GM21526 (cell line): Measurements from ENCODE around the gene SVIL.
"Not testable (repeated sequence)": the region's sequence is repeated elsewhere in the genome, so short reads cannot be mapped to it uniquely, and the experiment has no call there.

Experiments used
- ATAC-seq: cut with Tn5 transposase; IDR thresholded peaks from one replicate; pipeline ENCODE4 v1.9.1; 2021; ENCODE audit warnings: moderate library complexity; ENCODE audit not compliant: unreplicated experiment, low FRiP score

SVIL gene

DNA sequence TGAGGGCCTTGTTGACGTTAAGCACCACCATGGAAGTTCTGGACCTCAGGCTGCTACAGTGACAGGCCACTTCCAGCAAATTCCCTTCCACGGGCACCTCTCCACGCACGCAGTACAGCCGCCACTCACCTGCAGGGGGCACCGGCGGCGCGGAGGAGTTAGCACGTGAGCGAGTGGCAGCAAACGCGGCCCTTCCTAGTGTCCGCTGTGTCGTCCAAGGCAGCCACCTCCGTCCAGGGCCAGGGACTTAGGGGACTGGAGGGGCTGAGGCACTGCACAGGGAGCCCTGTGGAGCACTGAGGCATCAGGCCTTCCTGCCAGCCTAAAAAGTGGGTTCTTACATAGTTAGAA is 164.4 kb downstream of the SVIL start:
- no peak for ATAC-seq

DNA sequence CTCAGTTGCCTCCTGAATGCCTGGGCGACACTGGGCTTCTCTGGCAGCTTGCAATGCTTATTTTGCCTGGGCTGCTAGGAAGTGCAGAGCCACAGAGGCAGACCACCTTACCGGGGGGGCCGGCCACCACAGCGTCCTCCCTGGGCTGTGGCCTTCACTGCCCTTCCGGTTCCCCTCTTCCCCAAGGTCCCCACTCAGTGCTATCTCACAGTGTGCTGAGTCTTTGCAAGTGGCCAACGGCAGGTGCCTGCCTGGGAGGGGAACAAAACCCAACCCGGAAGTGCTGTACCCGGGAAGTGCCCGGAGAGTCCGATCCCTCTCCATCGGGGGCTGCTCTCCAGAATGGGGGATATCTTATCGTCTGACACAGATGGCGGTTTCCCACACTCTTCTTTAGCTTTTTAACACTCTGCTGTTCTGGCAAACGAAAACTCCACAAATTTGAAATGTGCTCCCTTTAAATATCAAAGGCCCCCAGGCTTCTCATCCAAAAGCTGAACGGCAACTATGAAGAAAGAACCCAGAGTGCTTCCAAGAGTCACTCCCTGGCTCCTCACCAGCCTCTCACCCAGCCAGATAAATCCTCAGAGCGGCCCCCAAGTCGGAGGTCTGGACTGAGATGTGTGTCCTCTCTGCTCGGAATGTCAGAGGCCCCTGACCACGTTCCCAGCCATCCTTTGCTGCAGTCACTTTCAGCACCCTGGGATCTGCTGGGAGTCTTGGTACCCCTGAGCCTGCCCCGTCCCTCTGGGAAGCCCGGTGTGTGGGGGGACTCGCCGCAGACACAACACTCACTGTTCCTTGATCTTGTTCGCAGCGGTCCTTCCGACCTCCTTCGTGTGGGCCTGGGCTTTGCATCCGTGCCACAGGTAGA is 165.1 kb downstream of the SVIL start:
- ATAC-seq: no peak

DNA sequence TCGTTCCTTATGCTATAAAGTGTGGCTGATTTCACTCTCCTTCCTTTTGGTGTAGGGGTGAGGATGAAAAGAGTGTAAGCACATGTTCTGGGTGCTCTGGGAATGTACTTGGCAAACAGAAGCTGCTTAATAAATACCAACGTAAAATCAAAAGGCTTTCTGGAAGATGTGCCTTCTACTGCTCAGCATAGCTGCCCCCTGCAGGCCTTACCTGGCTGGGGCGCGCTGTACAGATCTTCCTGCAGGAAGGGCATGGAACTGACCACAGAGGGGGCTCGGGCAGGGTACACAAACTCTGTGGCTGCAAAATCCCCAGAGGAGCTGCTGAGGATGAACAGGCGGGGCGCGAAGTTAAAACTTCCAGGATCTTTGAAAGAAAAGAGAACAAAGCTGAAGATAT is 169.4 kb downstream of the SVIL start:
- ATAC-seq: no peak

DNA sequence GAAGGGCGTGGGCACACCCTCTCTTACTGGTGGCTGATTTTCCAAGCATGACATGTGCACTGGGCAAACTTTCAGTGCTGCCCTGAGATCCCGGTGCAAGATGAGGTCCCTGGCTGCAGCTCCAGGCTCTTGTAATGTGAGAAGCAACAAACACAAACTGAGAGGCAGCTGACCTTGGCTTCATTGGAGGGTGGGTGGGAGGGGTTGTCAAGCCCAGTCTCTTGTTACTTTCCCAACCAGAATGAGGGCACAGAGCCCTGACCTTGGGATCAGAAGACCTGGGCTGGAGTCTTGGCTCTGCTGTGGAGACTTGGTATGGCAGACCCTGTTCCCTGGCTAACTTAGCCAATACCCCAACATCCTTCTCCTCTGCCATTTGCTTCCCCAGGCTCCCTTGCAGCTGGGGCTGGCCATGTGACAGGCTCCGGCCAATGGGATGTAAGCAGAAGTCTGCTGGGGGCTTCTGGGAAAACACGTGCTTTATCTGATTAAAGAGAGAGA is 170.1 kb downstream of the SVIL start:
- ATAC-seq: not testable (repeated sequence)

DNA sequence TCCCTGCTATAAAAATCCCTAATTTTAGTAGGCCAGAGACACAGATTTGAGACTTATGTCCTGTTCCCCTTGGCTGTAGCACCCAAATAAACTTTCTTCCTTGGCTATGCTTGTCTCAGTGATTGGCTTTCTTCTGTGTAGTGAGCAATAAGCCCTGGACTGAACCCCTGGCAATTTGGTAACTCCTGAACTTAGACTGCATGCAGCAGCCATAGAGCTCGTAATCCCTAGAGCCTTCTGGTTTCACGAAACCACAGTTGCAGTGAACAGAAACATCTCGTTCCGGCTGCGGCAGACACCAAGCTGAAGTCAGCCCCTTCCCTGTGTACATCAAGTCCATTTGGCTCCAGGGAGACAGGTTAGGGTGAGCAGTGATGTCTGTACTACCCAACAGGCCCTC is 173.7 kb downstream of the SVIL start:
- ATAC-seq: no peak

DNA sequence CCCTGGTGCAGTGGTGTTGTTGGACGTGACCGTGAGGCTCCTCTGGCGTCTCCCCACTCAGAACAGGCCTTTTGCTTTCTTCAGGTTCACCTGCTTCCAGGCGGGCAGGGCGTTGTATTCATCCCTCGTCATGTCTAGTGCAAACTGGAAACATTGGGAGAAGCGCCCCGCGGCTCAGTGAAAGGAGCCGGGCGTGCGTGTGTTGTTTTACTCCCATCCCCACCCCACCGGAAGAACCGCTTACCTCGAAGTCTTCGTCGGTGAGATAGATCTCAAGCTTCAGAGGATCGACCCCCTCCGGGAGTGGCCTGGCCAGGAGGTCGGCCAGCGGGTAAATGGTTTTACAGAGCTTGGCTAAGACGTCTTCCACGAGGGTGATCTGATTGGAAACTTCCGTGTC is 176.6 kb downstream of the SVIL start:
- not testable (repeated sequence) for ATAC-seq

DNA sequence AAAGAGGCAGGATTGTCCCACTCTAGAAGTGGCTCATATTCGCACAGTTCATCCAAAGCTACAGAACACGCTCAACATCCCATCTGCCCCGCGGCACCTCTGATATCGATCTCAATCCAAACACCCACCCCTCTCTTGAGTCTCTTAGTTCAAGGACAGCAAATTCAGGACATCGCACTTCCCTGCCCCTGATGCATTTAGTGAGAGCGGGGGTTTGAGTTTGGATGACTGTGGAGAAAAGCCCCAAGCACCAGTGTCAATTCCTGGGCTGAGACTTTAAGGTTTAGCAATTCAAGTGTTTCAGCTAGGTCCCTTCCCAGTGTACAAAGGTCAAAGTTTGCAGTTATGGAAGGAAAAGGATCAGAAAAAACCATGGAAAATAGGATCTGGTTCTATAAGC is 179.7 kb downstream of the SVIL start:
- ATAC-seq: no peak

DNA sequence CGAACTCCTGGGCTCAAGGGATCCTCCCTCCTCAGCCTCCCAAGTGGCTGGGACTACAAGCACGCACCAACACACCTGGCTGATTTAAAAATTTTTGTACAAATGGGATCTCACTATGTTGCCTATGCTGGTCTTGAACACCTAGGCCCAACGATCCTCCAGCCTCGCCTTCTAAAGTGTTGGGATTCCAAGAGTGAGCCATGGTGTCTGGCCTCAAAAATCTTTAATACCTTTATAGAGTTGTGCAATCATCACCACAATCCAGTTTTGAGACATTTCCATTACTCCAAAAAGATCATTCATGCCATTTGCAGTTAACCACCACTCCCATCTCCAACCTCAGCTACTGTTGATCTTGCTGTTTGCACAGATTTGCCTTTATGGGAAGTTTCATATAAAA is 180.5 kb downstream of the SVIL start:
- ATAC-seq: no peak

DNA sequence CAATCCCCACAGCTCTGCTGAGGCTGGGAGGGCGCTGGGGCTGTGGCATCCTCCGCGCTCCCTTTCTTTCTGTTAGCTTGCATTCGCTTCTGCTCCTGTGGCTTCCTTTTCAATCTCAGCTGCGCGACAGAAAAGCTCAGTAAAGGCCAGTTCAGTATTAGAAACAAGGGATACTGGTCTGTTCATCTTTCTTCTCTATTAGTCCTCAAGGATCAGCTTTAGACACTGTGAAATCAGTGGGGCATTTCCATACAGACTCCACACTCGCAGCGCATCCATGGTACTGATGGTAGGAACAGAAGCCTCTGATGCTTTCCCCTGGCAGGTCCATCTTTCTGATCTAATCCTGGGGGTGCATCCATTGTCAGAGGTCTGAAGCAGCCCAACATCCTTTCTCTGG is 182.2 kb downstream of the SVIL start:
- no peak for ATAC-seq

DNA sequence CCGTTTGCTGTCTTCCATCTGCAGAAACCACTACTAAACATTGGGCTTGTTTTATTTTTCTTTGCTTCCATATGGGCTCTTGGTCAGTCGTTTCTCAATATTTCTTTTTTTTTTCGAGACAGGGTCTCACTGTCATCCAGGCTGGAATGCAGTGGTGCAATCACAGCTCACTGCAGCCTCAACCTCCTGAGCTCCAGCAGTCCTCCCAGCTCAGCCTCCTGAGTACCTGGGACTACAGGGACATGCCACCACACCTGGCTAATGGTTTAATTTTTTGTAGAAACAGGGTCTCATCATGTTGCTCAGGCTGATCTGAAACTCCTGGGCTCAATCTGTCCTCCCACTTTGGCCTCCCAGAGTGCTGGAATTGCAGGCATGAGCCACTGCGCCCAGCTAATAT is 182.8 kb downstream of the SVIL start:
- ATAC-seq: no peak

DNA sequence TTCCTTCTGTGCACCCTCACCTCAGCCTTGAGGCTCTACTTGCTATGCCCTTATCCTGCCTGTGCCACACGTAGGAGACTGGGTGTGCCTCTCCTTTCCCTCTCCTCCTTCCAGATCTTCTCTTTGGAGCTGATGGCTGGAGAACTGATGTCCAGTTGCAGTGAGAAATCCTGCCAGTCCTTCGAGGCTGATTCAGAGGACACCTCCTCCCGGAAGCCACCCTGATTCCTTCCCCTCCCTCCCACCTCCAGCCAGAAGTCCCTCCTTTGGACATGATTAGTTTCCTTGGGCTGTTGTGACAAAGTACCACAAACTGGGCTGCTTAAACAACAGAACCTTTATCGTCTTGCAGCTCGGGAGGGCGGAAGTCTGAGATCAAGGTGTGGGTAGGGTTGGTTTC is 184.4 kb downstream of the SVIL start:
- ATAC-seq: no peak

DNA sequence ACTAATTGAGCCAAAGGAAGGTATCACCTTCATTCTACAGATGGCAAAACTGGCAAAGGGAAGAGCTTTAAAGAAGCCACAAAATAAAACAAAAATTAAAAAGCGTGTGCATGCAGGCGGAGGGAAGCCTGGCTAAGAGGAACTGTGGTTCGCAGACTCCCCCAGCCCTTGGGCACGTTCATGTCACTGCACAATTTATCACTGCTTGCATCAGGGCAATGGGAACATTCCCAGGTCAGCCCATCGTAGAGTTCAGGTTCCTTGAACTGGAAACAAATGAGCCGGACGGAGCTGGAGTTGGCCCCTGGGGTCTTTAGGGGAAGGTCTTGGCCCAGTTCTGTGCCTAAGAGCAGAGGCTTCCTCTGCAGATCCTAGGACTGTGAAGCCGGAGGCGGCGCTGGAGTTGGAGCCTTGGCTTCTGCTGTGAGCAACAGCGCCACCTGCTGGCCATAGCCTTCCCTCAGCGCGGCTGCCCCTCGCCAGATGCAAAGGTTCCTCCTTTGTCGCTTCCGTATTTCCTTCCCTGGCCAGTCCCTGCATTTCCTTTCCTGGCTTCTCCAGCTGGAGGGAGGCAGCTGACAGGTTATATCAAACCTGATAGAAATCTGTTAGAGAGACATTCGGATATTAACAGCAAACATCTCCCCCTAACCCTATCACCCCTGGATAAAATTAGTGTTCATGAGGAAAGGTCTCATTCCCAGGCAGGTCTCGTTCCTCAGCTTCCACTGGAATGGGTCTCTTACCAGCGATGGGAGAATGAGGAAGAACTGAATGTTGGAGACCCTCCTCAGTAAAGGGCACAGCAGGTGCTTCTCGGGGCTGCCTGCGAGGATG is 185.8 kb downstream of the SVIL start:
- peak; percentile 78 for ATAC-seq

DNA sequence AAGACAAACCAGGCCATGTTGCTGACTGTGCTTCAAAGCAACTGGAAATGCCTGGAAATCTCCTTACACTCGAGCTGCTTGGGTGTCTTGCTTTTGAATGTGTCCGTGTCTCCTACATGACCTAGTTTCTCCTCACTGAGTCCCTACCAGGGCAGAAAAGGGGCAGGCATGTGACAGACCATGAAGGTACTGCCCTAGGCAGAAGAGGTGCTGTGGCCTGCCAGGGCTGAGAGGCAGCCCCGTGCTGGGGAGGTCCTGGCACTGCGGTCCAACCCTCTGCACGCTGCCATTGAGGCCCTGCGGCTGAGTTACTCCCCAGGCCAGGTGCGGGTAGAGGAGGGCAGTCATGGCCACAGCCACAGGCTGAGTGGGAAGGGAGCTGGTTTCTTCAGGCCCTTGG is 186.6 kb downstream of the SVIL start:
- ATAC-seq: no peak

DNA sequence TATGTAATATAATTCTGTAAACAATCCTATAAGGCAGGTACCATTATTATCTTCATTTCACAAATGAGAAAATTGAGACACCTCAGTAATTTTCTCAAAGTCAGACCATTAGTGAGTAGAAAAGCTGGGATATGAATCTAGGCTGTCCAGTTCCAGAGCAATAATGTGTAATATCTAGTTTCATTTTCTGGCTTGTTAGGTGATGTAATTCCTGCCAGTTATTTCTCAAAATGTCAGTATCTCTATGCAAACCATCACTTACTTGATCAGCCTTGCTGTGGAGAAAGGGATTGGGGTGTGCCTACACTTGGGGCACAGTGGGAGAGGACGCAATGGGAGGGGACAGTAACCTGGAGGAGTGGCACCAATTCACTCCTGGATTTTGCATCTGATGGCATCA is 188.4 kb downstream of the SVIL start:
- ATAC-seq: no peak

DNA sequence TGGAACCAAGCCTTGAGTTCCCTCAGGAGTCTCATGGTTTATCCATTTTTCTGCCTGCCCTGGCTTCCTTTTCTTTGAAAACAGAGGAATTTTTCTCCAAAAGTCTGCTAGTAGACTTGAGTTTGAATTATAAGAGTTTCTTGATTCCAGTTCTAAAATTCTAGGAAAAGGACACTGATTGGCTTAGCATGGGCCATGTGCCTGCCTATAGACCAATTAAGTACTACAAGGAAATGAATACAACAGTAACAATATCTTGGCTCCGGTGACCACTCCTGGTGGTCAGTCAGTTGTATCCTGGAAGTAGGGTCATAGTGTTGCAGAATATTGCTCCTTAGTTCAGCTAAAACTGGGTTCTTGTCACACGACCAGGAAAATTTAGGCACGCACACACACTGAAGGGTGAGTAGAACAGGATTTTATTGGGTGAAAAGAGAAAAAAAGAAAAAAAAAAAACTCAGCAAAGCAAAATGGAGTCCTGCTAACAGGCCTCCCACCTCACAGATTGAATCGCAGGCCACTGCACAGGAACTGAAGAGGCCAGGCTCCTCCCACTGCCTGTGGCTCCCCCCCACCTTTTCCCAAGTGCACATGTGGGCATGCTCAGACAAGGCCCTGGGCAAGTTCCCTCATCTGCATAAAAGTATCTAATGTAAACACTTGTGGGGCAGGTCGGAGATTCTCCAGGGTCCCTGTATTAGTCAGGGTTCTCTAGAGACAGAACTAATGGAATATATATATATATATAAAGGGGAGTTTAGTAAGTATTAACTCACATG is 190.8 kb downstream of the SVIL start:
- ATAC-seq: no peak

DNA sequence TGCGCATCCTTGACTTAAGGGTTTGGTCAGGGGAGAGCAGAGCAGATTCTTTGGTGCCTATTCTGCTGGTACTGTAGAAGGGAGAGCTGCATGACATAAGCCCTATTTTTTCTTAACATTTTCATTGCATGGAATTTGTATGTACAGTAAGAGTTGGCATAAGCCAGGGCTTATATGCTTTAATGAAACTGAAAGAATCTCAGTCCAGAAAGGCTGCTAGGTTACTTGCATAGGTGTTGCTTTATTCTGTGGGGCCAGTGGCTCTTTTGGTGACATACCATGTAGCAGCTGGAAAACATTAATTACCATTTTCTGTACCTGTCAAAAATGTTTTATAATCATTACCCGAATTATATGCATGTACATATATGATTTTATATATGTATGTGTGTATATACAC is 193.8 kb downstream of the SVIL start:
- no peak for ATAC-seq

DNA sequence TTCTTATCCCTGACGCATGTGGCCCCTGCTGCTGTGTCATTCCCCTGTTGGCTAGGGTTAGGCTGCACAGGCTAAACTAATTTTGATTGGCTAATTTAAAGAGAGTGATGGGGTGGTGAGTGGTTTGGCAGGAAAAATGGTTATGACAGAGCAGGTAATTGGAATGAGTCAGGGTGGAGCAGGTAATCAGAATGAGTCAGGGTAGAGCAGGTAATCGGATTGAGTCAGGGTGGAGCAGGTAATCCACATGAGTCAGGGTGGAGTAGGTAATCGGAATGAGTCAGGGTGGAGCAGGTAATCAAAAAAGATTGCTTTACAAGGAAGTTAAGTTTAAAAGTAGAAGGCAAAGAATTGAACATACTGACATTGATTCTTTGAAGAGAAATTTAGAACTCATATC is 195.8 kb downstream of the SVIL start:
- ATAC-seq: not testable (repeated sequence)

DNA sequence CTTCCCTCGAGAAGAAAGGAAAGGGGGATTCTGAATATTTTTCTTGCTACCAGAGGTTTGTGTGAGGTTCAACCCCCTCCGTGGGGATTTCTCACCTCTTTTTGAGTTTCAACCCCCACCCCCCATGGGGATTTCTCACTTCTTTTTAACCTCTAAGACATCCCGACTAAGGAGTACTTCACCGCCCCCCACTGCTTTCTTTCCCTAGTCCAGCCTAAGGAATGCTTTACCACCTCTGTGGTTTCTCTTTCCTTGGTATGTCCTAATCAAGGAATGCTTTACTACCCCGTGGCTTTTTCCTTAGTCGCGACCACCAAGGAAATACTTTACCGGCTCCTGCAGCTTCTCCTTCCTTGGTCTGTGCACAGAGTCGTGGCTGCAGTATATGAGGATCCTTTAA is 196.5 kb downstream of the SVIL start:
- ATAC-seq: no peak

DNA sequence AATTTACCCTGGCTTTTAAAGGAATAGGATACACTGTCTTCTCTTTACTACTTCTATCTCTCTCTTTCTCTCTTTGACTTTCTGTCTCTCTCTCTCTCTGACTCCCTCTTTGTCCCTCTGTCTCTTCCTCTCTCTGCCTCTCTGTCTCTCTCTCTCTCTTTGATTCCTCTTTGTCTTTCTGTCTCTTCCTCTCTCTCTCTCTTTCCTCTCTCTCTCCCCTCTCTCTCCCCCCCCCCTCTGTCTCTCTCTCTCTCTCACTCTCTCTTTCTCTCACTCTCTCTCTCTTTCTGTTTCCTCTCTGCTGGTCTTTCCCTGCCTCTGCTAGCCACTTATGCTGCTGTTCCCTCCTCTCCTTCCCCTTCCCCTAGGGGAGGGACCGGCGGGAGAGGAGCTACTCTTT is 196.9 kb downstream of the SVIL start:
- ATAC-seq: no peak

DNA sequence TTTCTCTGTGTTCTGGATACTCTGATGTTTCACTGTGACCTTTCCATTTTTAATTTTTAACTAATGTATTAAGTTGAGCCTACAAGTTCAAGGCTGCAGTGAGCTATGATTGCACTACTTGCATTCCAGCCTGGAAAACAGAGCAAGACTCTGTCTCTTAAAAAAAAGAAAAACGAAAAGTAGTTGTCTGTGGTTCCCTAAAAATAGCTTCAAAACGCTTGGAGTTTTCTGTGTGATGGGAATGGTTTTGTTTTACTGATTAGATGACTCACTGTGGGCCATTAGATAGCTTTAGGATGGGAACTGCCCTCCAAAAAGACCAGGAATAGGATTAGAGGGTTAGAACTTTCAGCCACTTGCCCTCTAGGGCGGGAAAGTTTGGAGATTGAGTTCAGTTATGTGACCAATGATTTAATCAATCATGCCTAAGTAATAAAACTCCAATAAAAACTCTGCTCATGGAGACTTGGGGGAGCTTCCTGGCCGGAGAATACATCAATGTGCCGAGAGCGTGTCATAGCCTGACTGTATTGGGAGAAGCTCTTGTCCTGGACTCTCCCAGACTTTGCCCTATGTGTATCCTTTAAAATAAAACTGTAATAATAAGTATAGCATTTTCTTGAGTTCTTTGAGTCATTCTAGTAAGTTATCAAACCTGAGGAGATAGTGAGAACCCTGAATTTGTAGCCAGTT is 198.8 kb downstream of the SVIL start:
- ATAC-seq: no peak
